ENCODE data around the gene NUSAP1. TPM values are rescaled to one million over a fixed set of nuclear protein-coding genes. Genes with fewer than 3 reads are reported as not detected.

NUSAP1 gene
- polyA plus RNA-seq, 3 donors = 2.4 to 4.0 (median 3.5) TPM

DNA sequence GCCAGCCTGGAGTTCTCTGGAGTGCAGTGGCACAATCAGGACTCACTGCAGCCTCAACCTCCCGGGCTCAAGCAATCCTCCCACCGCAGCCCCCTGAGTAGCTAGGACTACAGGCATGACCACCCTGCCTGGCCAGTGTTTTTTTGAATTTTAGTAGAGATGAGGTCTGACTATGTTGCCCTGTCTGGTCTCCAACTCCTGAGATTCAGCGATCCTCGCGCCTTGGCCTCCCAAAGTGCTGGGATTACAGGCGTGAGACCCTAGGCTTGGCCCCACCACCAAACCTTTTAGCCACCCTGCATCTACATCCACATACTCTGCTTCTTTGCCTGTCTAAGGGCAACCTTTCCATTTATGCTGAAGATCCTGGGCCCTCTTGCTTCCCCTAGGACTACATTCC, 4.4 kb downstream of the NUSAP1 start:
- peaks cover 12 to 23% of the 10 kb centered on the region in 2 donors for H3K36me3 ChIP-seq (replicated peaks in 1 of 2; ENCODE audit: control insufficient read depth in 1 of 2, insufficient read depth in 2 of 2, low read length in 2 of 2)
- no peak for DNase-seq
- TF ChIP-seq, protein P1, sequence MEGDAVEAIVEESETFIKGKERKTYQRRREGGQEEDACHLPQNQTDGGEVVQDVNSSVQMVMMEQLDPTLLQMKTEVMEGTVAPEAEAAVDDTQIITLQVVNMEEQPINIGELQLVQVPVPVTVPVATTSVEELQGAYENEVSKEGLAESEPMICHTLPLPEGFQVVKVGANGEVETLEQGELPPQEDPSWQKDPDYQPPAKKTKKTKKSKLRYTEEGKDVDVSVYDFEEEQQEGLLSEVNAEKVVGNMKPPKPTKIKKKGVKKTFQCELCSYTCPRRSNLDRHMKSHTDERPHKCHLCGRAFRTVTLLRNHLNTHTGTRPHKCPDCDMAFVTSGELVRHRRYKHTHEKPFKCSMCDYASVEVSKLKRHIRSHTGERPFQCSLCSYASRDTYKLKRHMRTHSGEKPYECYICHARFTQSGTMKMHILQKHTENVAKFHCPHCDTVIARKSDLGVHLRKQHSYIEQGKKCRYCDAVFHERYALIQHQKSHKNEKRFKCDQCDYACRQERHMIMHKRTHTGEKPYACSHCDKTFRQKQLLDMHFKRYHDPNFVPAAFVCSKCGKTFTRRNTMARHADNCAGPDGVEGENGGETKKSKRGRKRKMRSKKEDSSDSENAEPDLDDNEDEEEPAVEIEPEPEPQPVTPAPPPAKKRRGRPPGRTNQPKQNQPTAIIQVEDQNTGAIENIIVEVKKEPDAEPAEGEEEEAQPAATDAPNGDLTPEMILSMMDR (IDR thresholded peaks at IDR 0.05) = no peak
- Mint-ChIP-seq H3K4me1 (peaks cover 36% of the 10 kb centered on the region), H3K27ac (peak overlapping the region; percentile 67 to 89 (median 84)), H3K36me3 (peaks cover 19 to 37% of the 10 kb centered on the region in 2 donors), H3K27me3 (ENCODE audit: low read depth in 3 of 3) (peaks cover 0 to 2% (median 0%) of the 10 kb centered on the region in 3 donors), H3K9me3 (no peaks in the 10 kb centered on the region), H3K4me3 (peak overlapping the region in 1 of 2 donors; percentile 27)
- H3K4me1 ChIP-seq (ENCODE audit: control insufficient read depth in 1 of 2, insufficient read depth in 2 of 2, low read length in 2 of 2) = peaks cover 16 to 28% of the 10 kb centered on the region in 2 donors
- H3K79me2 ChIP-seq (ENCODE audit: insufficient read depth, low read length) = peaks cover 93% of the 10 kb centered on the region
- no peaks in the 10 kb centered on the region for H3K27me3 ChIP-seq (ENCODE audit: control insufficient read depth in 2 of 2, insufficient read depth in 2 of 2, low read length in 2 of 2)
- H3K27ac ChIP-seq (ENCODE audit: low read depth in 1 of 2, low read length in 2 of 2) = peak overlapping the region in 1 of 2 donors; percentile 73
- peak overlapping the region; percentile 34 for H3K4me2 ChIP-seq (replicated peaks; ENCODE audit: extremely low read depth, low read length, poor library complexity, severe bottlenecking)
- H2AFZ ChIP-seq (ENCODE audit: insufficient read depth, low read depth, low read length, poor library complexity, severe bottlenecking) = peak overlapping the region; percentile 75
- no peaks in the 10 kb centered on the region for H4K20me1 ChIP-seq (ENCODE audit: insufficient read depth, low read length)
- 100% methylated on average over 4 of the region's 6 CpGs for WGBS (ENCODE audit: insufficient coverage)
- H3K9ac ChIP-seq (ENCODE audit: insufficient read depth, low read length, poor library complexity, severe bottlenecking) = no peak overlapping the region
- H3K9me3 ChIP-seq (replicated peaks in 1 of 2; ENCODE audit: control insufficient read depth in 1 of 2, insufficient read depth in 1 of 2, low read length in 2 of 2) = no peaks in the 10 kb centered on the region
- intact Hi-C loops (cut with micrococcal nuclease) = no loop called here
- H3K4me3 ChIP-seq (replicated peaks in 1 of 3; ENCODE audit: low read depth in 2 of 3, low read length in 3 of 3) = no peak overlapping the region

DNA sequence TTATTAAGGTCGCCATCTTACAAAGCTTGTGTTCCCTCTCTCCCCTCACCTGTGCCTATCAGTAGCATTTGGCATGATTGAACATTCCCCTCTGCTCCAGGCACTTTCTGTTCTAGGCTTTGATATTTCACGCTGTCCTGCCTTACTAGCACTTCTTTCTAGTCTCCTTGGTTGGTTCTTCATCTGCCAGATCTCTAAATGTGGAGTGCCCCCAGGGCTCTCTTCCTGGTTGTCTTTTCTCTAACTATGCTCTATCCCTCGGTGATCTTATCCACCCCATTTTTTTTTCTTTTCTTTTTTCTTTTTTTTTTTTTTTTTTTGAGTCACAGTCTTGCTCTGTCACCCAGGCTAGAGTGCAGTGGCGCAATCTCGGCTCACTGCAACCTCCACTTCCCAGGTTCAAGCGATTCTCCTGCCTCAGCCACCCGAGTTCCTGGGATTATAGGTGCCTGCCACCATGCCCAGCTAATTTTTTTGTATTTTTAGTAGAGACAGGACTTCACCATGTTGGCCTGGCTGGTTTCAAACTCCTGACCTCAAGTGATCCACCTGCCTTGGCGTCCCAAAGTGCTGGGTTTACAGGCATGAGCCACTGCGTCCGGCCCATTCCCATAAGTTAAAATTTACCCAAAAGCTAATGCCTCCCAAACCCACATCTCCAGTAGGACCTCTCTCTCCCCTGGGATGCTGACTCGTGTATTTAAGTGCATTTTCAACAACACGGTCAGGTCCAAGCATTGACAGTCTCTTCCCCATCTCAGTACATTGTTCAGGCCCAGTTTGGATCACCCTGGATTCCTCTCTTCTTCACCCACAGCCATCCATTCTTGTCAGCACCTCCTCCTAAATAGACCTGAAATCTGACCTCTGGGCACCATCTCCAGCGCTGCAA, 5.2 kb downstream of the NUSAP1 start:
- peak overlapping the region; percentile 34 for H3K4me2 ChIP-seq (replicated peaks; ENCODE audit: extremely low read depth, low read length, poor library complexity, severe bottlenecking)
- H3K36me3 Mint-ChIP-seq = peaks cover 21 to 43% of the 10 kb centered on the region in 2 donors
- H3K79me2 ChIP-seq (ENCODE audit: insufficient read depth, low read length) = peaks cover 99% of the 10 kb centered on the region
- no peaks in the 10 kb centered on the region for H3K9me3 ChIP-seq (replicated peaks in 1 of 2; ENCODE audit: control insufficient read depth in 1 of 2, insufficient read depth in 1 of 2, low read length in 2 of 2)
- H3K9ac ChIP-seq (ENCODE audit: insufficient read depth, low read length, poor library complexity, severe bottlenecking) = peak overlapping the region; percentile 7
- intact Hi-C loops (cut with micrococcal nuclease) = no loop called here
- H3K27me3 Mint-ChIP-seq (ENCODE audit: low read depth in 3 of 3) = peaks cover 0 to 2% (median 0%) of the 10 kb centered on the region in 3 donors
- H3K9me3 Mint-ChIP-seq = no peaks in the 10 kb centered on the region
- H3K4me3 Mint-ChIP-seq = peak overlapping the region; percentile 26 to 51
- peak overlapping the region; percentile 20 to 73 for H3K27ac ChIP-seq (ENCODE audit: low read depth in 1 of 2, low read length in 2 of 2)
- H3K27me3 ChIP-seq (ENCODE audit: control insufficient read depth in 2 of 2, insufficient read depth in 2 of 2, low read length in 2 of 2) = no peaks in the 10 kb centered on the region
- H3K4me1 ChIP-seq (ENCODE audit: control insufficient read depth in 1 of 2, insufficient read depth in 2 of 2, low read length in 2 of 2) = peaks cover 16 to 27% of the 10 kb centered on the region in 2 donors
- 77% methylated on average over 7 of the region's 13 CpGs for WGBS (ENCODE audit: insufficient coverage)
- H3K27ac Mint-ChIP-seq = peak overlapping the region; percentile 67 to 89 (median 84)
- H3K36me3 ChIP-seq (replicated peaks in 1 of 2; ENCODE audit: control insufficient read depth in 1 of 2, insufficient read depth in 2 of 2, low read length in 2 of 2) = peaks cover 14 to 32% of the 10 kb centered on the region in 2 donors
- H3K4me3 ChIP-seq (replicated peaks in 1 of 3; ENCODE audit: low read depth in 2 of 3, low read length in 3 of 3) = no peak overlapping the region
- DNase-seq = no peak
- H2AFZ ChIP-seq (ENCODE audit: insufficient read depth, low read depth, low read length, poor library complexity, severe bottlenecking) = peak overlapping the region; percentile 75
- peaks cover 36% of the 10 kb centered on the region for H3K4me1 Mint-ChIP-seq
- TF ChIP-seq, protein P1 (IDR thresholded peaks at IDR 0.05) = no peak
- no peaks in the 10 kb centered on the region for H4K20me1 ChIP-seq (ENCODE audit: insufficient read depth, low read length)

Data from CD14-positive monocyte (primary cell).